GM18858 (cell line): Measurements from ENCODE around the gene RFK.

Experiments
- ATAC-seq: cut with Tn5 transposase; IDR thresholded peaks from one replicate; pipeline ENCODE4 v1.9.1; 2021; ENCODE audit not compliant: unreplicated experiment

The RFK gene

DNA sequence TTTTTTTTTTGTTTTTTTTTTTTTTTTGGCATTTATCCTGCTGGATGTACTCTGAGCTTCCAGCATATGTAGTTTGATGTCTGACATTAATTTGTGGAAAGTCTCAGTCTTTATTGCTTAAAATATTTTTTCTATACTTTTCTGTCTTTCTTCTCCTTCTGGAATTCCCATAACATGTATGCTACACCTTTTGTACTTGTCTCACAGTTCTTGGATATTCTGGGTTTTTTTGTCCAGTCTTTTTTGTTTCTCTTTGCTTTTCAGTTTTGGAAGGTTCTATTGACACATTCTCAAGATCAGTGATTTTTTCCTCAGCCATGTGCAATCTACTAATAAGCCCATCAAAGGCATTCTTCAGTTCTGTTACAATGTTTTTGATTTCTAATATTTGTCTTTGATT lies 19.4 kb upstream of the RFK start:
- ATAC-seq = no peak

- ATAC-seq = no peak
Measured at GRCh38 chr9:76412638-76413037, 18.4 kb upstream of the RFK start.

DNA sequence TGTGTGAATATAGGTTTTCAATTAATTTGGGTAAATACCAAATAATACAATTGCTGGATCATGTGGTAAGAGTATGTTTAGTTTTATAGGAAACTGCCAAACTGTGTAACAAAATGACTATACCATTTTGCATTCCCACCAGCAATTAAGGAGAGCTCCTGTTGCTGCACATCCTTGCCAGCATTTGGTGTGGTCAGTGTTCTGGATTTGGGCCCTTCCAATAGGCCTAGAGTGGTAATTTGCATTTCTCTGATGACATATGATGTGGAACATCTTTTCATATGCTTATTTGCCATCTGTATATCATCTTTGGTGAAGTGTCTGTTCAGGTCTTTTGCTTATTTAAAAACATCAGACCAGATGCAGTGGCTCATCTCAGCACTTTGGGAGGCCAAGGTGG lies 11.6 kb upstream of the RFK start:
- no peak for ATAC-seq

- ATAC-seq = no peak
Measured at GRCh38 chr9:76405340-76405739, 11.1 kb upstream of the RFK start.

GRCh38 chr9:76404401-76404800 lies 10.2 kb upstream of the RFK start:
- ATAC-seq = no peak

DNA sequence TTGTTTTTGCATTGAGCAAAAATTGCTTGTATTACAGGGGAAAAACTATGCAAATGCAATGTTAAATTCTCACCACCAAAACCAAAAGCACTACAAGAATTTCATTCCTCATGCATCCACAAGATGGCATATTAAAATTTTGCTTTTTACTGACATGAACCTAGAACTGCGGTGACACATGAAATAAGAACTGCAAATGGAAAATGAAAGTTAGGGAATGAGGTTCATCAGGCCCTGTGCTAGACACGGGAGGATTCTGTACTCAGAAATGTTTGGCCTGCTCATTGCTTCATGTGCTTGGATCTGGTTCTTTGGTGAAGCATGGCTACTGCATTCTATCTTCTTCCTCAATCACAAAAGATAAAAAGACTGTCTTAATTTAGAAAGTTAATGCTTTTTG lies 9.1 kb upstream of the RFK start:
- peak; percentile 96 for ATAC-seq

- no peak for ATAC-seq
Measured at GRCh38 chr9:76401580-76402354, 7.5 kb upstream of the RFK start.

DNA sequence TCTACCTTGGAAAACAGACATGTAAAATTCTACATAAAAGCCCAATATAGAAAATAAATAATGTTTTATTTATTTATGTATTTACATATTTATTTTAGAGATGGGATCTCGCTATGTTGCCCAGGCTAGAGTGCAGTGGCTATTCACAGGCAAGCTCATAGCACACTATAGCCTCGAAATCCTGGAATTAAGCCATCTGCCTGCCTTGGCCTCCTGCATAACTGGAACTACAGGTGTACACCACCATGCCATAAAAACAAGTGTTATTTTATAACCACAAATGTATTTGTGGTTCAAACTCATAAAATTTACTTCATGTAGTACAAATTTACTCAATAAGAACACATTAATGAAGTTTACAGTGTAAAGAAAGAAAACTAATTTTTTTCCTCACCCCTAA lies 7.0 kb upstream of the RFK start:
- no peak for ATAC-seq

GRCh38 chr9:76400534-76401096 lies 6.4 kb upstream of the RFK start:
- ATAC-seq = no peak

GRCh38 chr9:76399856-76400255 lies 5.6 kb upstream of the RFK start:
- ATAC-seq = no peak

GRCh38 chr9:76396597-76396996 lies 2.4 kb upstream of the RFK start:
- ATAC-seq = no peak

- ATAC-seq = no peak
Measured at GRCh38 chr9:76396144-76396543, 1.9 kb upstream of the RFK start.

DNA sequence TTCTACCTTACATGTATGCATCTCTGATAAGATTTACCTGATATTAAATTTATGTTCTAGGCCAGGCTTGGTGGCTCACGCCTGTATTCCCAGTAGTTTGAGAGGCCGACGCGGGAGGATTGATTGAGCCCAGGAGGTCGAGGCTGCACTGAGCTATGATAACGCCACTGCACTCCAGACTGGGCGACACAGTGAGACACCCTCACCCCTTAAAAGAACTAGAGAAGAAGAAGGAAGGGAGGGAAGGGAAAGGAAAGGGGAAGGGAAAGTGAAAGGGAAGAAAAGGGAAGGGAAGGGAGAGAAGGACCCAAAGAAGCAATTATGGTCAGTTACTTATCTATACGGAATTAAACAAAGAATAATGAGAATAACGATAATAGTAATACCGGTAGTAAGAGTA lies 1.2 kb upstream of the RFK start:
- no peak for ATAC-seq

- ATAC-seq = peak; percentile 46
Measured at GRCh38 chr9:76394960-76395252, 680 bp upstream of the RFK start.

GRCh38 chr9:76390656-76391055 lies 3.6 kb downstream of the RFK start:
- no peak for ATAC-seq

DNA sequence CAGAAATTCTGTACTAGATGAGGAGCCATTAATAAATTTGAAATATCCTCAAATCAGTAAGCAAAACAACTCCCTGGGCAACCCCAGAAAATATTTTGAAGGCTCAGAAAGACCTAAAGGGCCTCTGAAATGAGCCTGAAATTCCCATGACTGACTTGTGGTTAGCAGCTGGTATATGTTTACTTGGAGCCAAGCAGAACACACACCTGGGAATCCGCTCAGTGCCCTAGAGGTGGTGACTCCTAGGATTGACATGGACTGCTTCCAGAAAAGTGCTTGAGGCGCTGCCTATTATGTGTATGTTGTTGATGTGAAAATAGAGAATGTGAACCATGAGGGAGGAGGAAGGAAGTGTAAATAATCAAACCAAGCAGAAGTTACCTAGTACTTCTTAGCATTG lies 14.7 kb downstream of the RFK start:
- ATAC-seq = no peak

DNA sequence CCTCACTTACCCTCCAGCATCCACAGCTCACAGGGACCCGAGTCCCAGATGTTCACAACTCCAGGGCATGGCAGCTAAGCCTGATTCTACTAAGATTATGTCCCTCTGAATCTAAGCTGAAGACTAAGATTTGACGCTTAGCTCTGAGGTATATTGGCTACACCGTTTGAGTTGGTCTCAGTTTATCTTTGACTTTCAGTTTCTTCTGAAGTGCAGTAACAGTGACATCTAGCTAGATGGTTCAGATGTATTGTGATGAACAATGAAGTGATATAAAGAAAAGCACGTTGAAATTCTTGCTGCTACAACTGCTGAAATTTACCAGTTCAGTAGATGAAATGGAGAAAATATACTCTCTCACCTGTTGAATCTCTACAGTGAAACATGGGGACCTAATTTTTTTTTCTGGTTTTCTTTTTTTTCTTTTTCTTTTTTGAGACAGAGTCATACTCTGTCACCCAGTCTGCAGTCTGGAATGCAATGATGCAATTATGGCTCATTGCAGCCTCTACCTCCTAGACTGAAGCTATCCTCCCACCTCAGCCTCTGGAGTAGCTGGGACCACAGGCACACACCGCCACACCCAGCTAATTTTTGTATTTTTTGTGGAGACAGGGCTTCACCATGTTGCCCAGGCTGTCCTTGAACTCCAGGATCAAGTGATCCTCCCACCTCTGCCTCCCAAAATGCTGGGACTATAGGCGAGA lies 15.7 kb downstream of the RFK start:
- no peak for ATAC-seq

- ATAC-seq = no peak
Measured at GRCh38 chr9:76377791-76378190, 16.4 kb downstream of the RFK start.

DNA sequence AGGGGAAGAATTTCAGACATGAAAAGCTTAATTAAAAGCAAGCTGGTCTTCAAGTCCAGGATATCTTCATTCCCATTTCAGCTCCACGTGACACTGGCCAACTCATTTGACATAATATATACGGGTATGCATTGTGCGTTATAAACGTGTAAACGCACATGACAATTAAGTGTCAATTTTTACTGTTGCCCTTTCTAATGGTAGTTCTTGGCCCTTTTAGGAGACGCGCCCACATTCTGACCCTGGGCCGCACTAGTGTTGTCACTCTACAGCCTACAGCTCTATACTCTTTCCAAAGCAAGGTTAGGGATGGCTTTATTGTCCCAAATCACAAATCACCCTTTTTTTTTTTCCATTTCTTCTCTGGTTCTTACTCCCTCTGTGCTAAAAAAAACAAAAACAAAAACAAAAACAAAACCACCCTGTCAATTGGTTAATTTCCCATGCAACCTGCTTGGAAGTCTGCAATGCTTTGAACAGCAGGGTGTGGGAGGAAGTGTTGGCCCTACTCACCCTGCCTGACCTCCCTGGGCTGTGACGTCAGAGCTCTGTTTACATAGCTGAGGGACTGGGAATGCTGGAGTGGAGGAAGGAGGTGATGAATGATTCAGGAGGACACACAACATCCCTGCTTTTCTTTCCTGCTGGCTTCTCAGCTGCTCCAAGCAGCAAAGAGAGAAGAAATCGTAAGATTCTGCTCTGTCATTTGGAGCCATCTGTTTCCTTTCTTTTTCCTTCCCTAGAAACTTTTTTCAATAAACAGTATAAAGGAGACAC lies 19.3 kb downstream of the RFK start:
- no peak for ATAC-seq

- no peak for ATAC-seq
Measured at GRCh38 chr9:76373784-76374474, 20.3 kb downstream of the RFK start.

DNA sequence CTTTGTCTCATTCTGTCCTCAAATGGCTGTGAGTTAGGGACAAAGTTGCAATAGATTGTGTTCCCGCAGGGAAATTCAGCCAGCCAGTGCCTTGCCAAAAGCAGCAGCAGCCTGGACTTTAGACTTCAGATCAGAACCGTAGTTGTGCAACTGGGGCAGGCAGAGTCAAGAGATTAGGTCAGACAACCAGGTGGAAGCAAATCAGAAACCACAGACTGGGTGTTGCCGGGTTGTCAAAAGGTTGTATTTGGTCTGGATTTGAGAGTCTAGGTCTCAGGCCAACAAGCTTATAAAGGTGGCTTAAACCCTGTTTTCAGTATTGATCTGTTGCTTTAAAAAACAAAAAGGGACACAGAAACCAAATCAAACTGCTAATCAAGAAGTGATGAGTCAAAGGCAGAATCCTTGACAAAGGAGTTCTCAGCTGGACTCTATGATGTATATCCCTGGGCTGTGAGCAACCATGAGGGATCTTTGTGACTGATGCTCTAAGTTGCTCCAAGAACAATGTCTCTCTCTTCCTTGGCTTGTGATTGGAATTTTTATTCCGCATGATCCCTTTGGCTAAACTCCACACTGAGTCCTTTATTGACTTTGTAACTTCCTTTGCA lies 20.9 kb downstream of the RFK start:
- ATAC-seq = no peak
